ENCODE measurements around the gene KRT85. TPM values are rescaled to one million over a fixed set of nuclear protein-coding genes. Genes with fewer than 3 reads are reported as not detected.

KRT85 gene
- total RNA-seq, 1 donor from 2014 or later = not detected

DNA sequence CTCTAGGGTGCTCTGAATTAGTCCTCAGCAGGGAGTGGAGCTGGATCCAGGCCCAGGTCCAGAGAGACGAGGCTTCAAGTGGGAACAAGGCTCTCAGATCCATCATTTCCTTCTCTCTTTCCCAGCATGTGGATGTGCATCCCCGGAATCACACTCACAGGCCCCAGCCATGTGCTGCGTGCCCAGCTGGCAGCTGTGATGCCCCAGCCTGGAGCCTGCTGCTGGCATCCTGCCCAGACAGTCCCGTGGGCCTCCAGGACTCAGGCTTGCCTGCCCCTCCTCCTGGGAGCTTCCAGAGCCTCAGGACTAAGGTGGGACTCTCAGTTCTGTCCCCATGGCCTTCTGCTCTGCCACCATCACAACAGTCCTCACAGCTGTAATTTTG lies 24.3 kb upstream of the KRT85 start:
- DNase-seq = peak; percentile 34
- H3K9me3 Mint-ChIP-seq (ENCODE audit: unreplicated experiment) = peaks cover 4% of the 10 kb centered on the region
- peaks cover 5% of the 10 kb centered on the region for H3K27me3 Mint-ChIP-seq (ENCODE audit: unreplicated experiment)
- TF ChIP-seq, protein P1, sequence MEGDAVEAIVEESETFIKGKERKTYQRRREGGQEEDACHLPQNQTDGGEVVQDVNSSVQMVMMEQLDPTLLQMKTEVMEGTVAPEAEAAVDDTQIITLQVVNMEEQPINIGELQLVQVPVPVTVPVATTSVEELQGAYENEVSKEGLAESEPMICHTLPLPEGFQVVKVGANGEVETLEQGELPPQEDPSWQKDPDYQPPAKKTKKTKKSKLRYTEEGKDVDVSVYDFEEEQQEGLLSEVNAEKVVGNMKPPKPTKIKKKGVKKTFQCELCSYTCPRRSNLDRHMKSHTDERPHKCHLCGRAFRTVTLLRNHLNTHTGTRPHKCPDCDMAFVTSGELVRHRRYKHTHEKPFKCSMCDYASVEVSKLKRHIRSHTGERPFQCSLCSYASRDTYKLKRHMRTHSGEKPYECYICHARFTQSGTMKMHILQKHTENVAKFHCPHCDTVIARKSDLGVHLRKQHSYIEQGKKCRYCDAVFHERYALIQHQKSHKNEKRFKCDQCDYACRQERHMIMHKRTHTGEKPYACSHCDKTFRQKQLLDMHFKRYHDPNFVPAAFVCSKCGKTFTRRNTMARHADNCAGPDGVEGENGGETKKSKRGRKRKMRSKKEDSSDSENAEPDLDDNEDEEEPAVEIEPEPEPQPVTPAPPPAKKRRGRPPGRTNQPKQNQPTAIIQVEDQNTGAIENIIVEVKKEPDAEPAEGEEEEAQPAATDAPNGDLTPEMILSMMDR (IDR thresholded peaks at IDR 0.05; ENCODE audit: partially characterized antibody, unreplicated experiment) = no peak
- H3K27ac Mint-ChIP-seq (ENCODE audit: unreplicated experiment) = no peak overlapping the region
- no peak overlapping the region for H3K4me3 Mint-ChIP-seq (ENCODE audit: unreplicated experiment)
- H3K4me1 Mint-ChIP-seq (ENCODE audit: low read depth, unreplicated experiment) = no peaks in the 10 kb centered on the region
- H3K36me3 Mint-ChIP-seq (ENCODE audit: unreplicated experiment) = no peaks in the 10 kb centered on the region

DNA sequence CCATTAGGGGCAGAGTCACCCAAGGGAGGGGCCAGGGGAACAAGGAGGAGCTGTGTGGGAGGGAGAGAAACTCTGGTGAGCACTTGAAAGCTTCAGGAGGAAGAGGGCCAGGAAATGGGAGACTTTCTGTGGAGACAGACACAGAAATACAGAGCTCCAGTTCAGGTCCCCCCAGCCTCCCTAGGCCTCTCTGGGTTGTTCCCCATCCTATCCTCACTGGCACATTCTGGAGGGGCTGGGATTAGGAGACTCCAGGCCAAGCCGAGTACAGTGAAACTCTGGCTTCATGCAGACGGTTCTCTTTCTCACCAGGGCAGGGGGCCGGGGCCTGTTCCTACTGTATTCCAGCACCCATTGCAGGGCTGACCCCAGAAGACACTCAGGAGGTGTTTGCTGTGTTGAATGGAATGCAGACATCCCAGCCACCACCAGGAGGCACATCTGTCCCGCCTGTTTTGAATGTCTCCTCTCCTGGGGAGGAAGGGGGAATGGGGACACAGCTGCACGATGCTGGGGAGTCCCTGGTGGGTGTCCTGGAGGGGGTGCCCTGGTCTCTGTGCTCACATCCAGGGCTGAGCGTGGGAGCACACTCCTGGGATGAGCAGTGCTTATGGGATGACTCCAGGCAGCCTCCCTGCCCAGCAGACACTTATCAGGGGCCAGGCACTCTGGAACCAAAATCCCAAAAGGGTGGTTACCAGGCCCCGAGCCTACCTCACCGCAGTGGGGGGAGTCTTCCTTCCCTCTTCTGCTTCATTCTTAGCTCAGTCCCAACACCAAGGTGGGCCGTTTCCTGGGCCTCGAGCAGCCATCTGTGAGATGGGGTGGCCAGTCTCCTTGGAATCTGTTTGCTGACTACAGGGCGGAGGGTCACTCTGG lies 23.7 kb upstream of the KRT85 start:
- Mint-ChIP-seq H3K4me3 (ENCODE audit: unreplicated experiment) (no peak overlapping the region), H3K27ac (ENCODE audit: unreplicated experiment) (no peak overlapping the region), H3K9me3 (ENCODE audit: unreplicated experiment) (peaks cover 3% of the 10 kb centered on the region), H3K27me3 (ENCODE audit: unreplicated experiment) (peaks cover 5% of the 10 kb centered on the region), H3K4me1 (ENCODE audit: low read depth, unreplicated experiment) (no peaks in the 10 kb centered on the region), H3K36me3 (ENCODE audit: unreplicated experiment) (no peaks in the 10 kb centered on the region)
- peak; percentile 40 for DNase-seq
- TF ChIP-seq, protein P1 (IDR thresholded peaks at IDR 0.05; ENCODE audit: partially characterized antibody, unreplicated experiment) = peak; percentile 70

DNA sequence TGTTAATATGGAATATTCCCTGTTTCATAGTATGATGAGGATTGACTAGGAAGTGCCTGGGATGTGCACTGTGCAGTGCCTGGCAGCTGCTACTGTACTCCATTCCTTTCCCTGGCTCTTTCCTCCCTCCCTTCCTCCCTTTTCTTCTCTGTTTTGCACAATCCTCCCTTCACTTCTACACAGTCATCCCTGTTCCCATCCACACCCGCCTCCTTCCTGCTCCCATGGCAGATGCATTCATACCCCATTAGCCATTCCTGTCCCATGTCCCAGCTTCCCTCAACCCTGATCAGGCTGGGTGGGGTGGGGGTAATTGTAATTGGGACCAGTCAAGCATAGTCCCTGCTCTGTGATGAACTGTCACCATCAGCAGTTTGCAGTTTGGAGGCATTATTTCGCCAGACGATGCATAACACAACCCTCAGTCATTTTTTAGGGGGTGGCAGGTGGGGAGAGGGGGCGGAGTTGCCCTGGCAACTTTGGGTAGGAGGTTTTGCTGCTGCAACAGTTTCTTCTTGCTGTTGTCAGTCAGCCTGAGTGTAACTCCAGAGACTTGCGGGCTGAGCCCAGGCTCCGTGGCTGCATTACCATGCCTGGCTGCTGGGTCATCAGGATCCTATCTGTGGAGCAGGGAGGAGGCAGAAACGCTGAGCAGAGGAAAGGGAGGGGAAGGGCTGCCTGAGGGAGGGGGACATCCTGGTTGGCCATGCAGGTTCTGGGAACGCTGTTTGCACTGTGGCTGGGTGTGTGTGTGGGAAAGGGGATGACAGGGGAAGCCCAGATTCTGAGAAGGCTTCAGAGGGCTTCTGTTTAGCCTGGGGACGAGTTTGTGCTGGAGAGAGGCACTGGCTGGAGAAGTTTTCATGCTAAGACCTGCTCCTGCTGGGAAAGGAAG lies 22.3 kb upstream of the KRT85 start:
- peaks cover under 1% of the 10 kb centered on the region for H3K9me3 Mint-ChIP-seq (ENCODE audit: unreplicated experiment)
- H3K27me3 Mint-ChIP-seq (ENCODE audit: unreplicated experiment) = peaks cover 3% of the 10 kb centered on the region
- DNase-seq = no peak
- TF ChIP-seq, protein P1 (IDR thresholded peaks at IDR 0.05; ENCODE audit: partially characterized antibody, unreplicated experiment) = no peak
- no peaks in the 10 kb centered on the region for H3K4me1 Mint-ChIP-seq (ENCODE audit: low read depth, unreplicated experiment)
- no peak overlapping the region for H3K27ac Mint-ChIP-seq (ENCODE audit: unreplicated experiment)
- H3K36me3 Mint-ChIP-seq (ENCODE audit: unreplicated experiment) = no peaks in the 10 kb centered on the region
- no peak overlapping the region for H3K4me3 Mint-ChIP-seq (ENCODE audit: unreplicated experiment)

DNA sequence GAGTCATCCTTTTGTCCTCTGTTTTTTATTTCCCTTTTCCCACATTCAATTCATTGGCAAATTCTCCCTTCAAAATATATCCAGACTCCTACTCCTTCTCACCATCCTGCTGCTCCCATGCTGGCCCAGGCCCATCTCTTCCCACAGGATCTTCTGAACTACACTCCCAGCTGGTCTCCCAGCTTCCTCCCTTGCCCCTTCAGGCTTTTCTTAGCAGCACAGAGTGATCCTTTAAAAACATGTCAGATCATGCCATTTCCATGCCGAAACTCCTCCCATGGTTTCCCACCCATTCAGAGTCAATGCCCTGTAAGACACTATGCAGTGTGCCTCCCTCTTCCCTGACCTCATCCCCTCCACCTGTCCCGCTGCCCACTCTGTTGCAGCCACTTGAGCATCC lies 20.6 kb upstream of the KRT85 start:
- H3K27ac Mint-ChIP-seq (ENCODE audit: unreplicated experiment) = no peak overlapping the region
- no peak overlapping the region for H3K4me3 Mint-ChIP-seq (ENCODE audit: unreplicated experiment)
- TF ChIP-seq, protein P1 (IDR thresholded peaks at IDR 0.05; ENCODE audit: partially characterized antibody, unreplicated experiment) = no peak
- DNase-seq = no peak
- no peaks in the 10 kb centered on the region for H3K27me3 Mint-ChIP-seq (ENCODE audit: unreplicated experiment)
- peaks cover 2% of the 10 kb centered on the region for H3K9me3 Mint-ChIP-seq (ENCODE audit: unreplicated experiment)
- H3K36me3 Mint-ChIP-seq (ENCODE audit: unreplicated experiment) = no peaks in the 10 kb centered on the region
- no peaks in the 10 kb centered on the region for H3K4me1 Mint-ChIP-seq (ENCODE audit: low read depth, unreplicated experiment)

Data from glutamatergic neuron (in vitro differentiated cells).